Measurements from ENCODE around the gene RASL10A.

Gene RASL10A

GRCh38 chr22:29301716-29302401, 13.6 kb downstream of the RASL10A start:
- no peak for DNase-seq

- no peak for DNase-seq
Measured at GRCh38 chr22:29300807-29301601, 14.5 kb downstream of the RASL10A start.

DNA sequence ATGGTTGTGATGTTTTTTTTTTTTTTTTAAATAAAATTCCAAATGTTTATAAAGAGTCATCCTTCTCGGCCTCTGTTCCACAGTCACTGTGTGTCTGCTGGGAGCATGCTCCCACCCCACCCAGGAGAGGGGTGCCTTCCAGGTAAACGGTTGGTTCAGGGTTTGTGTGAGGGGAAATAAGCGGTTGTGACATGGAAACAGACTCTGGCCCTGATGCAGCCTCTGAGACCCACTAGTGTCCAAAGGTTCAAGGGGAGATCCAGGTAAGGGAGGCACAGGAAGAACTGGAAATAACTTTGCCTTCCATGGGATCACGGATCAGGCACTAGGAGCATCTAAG, 15.1 kb downstream of the RASL10A start:
- no peak for DNase-seq

DNA sequence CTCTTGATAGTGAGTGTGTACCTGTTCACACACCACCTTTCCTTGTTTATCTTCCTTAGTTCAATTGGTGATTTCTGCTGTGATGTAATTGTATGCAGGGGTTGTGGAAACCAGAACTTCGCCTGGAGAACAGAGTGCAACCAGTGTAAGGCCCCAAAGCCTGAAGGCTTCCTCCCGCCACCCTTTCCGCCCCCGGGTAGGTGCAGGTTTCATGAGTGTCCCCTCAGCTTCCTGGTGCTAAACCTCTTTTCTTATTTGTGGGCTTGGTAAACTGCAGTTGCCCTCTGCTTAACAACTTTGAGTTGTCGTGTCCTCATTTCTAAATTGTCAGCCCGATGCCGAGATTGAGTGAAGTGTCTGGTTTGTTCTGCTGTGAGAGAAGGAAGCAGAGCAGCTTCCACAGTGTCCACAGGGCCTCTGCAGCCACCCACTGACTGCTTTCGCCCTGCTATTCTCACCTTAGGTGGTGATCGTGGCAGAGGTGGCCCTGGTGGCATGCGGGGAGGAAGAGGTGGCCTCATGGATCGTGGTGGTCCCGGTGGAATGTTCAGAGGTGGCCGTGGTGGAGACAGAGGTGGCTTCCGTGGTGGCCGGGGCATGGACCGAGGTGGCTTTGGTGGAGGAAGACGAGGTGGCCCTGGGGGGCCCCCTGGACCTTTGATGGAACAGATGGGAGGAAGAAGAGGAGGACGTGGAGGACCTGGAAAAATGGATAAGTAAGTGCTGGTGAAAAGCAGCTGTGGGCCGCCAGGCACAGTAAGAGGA, 16.2 kb downstream of the RASL10A start:
- DNase-seq = no peak

GRCh38 chr22:29298641-29299040, 16.9 kb downstream of the RASL10A start:
- no peak for DNase-seq

DNA sequence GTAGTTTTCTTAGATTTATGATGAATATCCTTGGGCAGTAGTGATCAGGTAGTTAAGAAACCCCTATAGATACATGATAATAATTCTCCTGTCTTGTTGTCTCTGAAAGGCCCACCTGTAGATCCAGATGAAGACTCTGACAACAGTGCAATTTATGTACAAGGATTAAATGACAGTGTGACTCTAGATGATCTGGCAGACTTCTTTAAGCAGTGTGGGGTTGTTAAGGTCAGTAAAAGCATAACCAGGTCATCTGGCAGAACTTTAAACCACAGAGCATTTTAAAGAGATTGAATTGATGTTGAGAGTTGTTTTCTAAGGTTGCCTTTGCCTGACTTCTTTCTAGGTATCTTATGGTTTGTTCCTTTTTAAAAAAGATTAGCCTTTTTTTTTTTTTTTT, 23.1 kb downstream of the RASL10A start:
- DNase-seq = no peak

- no peak for DNase-seq
Measured at GRCh38 chr22:29291215-29291614, 24.3 kb downstream of the RASL10A start.

GRCh38 chr22:29290061-29290460, 25.4 kb downstream of the RASL10A start:
- no peak for DNase-seq

DNA sequence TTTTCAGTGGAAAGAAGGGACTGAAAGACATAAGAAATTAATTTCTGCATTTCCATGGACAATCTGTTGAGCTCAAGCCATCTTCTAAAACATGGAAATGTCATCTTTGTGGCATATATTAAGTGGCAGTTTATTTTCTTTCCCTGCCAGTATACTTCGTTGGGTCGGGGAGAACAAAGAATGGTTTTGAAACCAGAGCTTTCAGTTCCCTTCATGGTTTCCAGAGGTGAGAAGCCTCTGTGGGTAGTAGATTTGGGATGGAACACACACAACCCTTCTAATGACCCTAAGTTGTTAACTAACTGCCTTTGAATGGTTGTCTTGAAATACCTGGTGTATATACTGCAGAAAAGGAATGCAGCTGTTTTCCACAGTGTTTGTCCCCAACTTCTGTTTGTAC, 26.7 kb downstream of the RASL10A start:
- DNase-seq = no peak

GRCh38 chr22:29284196-29284595, 31.3 kb downstream of the RASL10A start:
- DNase-seq = no peak

DNA sequence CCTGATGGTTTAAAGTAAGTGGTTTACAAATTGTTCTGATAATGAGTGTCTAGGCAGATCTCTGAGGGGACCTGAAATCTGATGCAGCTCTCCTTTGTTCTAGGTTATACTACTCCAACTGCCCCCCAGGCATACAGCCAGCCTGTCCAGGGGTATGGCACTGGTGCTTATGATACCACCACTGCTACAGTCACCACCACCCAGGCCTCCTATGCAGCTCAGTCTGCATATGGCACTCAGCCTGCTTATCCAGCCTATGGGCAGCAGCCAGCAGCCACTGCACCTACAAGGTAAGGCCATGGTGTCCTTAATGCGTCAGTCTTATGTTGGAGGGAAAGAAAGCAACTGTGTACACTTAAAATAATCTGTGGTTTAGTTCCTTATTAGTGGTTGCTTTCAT, 37.6 kb downstream of the RASL10A start:
- no peak for DNase-seq

DNA sequence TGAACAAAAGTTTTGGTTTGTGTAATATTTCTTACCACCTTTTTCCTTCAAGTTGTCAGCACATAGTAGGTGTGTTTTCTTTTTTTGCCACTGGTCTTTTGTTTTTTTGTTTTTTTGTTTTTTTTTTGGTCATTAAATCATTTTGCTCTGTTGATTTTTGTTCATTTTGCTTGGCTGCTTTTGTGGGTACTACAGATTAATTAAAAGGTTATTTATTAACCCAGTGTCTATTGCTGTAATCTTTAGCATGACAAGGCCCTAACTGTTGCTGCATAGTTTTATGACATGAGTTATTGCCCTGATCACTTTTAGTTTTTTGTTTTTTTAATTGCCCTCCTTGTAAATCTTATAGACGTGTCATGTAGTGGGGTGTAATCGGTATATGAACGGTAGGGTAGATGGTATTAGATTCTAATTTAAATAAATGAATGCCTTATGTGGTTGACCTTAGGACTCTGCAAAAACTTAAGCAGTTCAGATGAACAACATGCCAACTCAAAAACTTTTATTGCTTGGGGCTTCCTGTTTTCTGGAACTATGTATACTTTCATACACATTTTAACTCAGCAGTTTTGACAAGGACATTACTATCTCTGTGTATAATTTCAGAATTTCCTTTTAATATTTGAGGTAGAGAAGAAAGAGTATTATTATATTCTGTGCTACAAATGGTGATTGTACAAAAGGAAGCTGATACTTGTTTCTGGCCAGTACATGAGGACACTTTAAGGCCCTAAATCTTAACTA, 39.5 kb downstream of the RASL10A start:
- DNase-seq = no peak

- DNase-seq = no peak
Measured at GRCh38 chr22:29275167-29275566, 40.3 kb downstream of the RASL10A start.

GRCh38 chr22:29272624-29273023, 42.9 kb downstream of the RASL10A start:
- DNase-seq = no peak

GRCh38 chr22:29270475-29271271, 44.8 kb downstream of the RASL10A start:
- DNase-seq = no peak

- DNase-seq = peak; percentile 45
Measured at GRCh38 chr22:29269731-29270474, 45.6 kb downstream of the RASL10A start.

GRCh38 chr22:29269230-29269604, 46.3 kb downstream of the RASL10A start:
- DNase-seq = peak; percentile 23

GRCh38 chr22:29268511-29269229, 46.8 kb downstream of the RASL10A start:
- DNase-seq = peak; percentile 72

- peak; percentile 98 for DNase-seq
Measured at GRCh38 chr22:29267858-29268510, 47.5 kb downstream of the RASL10A start, which contains the start of the genes EWSR1 and RHBDD3. TSS of gene EWSR1 (plus strand) at chr22:29268268. CDS start at chr22:29268337, 69 bp downstream. TSS of gene RHBDD3 (minus strand) at chr22:29267981. CDS start at chr22:29265626, 2,355 bp downstream.

GRCh38 chr22:29267462-29267857, 48.0 kb downstream of the RASL10A start:
- no peak for DNase-seq
